ENCODE data around the gene SGIP1. TPM values are rescaled to one million over a fixed set of nuclear protein-coding genes. Genes with fewer than 3 reads are reported as not detected.
A peak's percentile ranks its signal among the peaks of the same experiment; 100 is the strongest.

SGIP1 gene
- total and polyA plus RNA-seq, 7 experiments from 2014 or later, result not detected

DNA sequence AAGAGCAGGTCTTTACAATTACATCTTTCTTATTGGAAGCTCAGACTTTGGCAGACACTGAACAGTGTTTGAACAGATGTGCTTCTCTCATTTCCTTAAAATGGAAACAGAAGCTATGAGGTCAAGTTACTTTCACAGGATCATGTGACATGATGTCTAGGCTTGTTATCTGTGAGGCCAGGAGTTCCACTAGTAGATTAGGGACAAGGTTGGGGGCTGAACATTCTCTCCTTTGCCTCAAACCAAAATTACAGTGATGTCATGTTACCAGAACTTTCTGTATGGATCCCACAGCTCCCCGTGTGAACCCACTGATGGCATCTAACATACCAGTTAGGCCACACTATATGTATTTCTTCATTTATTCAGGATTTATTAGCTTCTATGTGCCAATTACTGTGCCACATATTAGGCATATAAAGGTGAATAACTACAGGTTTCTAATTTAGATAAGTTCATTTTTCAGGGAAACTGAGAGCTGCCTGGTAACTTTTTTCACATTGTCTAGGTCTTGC is 224.3 kb downstream of the SGIP1 start:
- Histone ChIP-seq H3K27ac (ENCODE audit: low read depth, low read length) (no peak overlapping the region), H3K27me3 (ENCODE audit: control insufficient read depth in 2 of 2, insufficient read depth in 2 of 2, low read length in 2 of 2) (peaks cover 0 to 3% of the 10 kb centered on the region in 2 donors), H3K36me3 (ENCODE audit: control insufficient read depth in 2 of 3, insufficient read depth in 3 of 3, low read length in 3 of 3) (no peaks in the 10 kb centered on the region), H3K9me3 (ENCODE audit: control insufficient read depth in 2 of 3, low read length in 3 of 3) (no peaks in the 10 kb centered on the region), H3K4me1 (ENCODE audit: control insufficient read depth in 2 of 2, insufficient read depth in 2 of 2, low read length in 2 of 2) (no peaks in the 10 kb centered on the region), H3K4me3 (ENCODE audit: low read length) (no peak overlapping the region)
- H3K9me3 Mint-ChIP-seq, result peaks cover 0 to 3% (median 0%) of the 10 kb centered on the region in 11 donors
- H3K36me3 Mint-ChIP-seq, result no peaks in the 10 kb centered on the region
- H3K4me1 Mint-ChIP-seq, result no peaks in the 10 kb centered on the region
- no peak for DNase-seq
- POLR2A ChIA-PET, result interaction anchor here (0.6 kb wide), 1 partner anchor 9 kb away, joined by 7 read pairs; no protein-coding TSS in a partner anchor
- H3K4me3 Mint-ChIP-seq, result no peak overlapping the region
- CTCF ChIA-PET, result interaction anchor here (1.1 kb wide), 1 partner anchor 391 kb away, joined by 4 read pairs; no protein-coding TSS in a partner anchor
- H3K27me3 Mint-ChIP-seq, result peaks cover 14 to 34% (median 23%) of the 10 kb centered on the region in 5 donors
- ATAC-seq, result peak; percentile 27
- intact Hi-C loops (cut with micrococcal nuclease), result no loop called here
- no peak overlapping the region for H3K27ac Mint-ChIP-seq

DNA sequence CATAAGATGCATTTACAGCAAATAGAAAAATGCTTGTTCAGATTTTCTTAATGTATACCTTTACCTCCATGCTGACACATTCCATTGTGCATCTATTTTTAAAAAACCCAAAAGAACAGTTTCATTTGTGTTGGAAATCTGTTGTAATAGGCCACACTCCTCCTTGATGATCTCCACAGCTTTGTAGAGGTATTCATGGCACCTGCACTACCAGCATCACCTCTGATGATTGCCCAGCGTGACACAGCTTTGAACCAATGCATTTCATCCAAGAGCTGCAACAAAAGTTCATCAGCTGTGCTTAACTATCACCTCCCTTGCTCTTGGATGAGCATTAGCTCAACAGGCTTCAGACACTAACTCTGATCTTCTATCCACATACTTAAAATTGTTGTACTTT is 226.6 kb downstream of the SGIP1 start:
- intact Hi-C loops (cut with micrococcal nuclease), result no loop called here
- CTCF ChIA-PET, result interaction anchor here (0.8 to 7.3 kb wide), 4 partner anchors 388 to 719 kb away, joined by 3 to 83 read pairs (median 28); no protein-coding TSS in a partner anchor
- Histone ChIP-seq H3K9me3 (ENCODE audit: control insufficient read depth in 2 of 3, low read length in 3 of 3) (no peaks in the 10 kb centered on the region), H3K4me1 (ENCODE audit: control insufficient read depth in 2 of 2, insufficient read depth in 2 of 2, low read length in 2 of 2) (no peaks in the 10 kb centered on the region), H3K4me3 (ENCODE audit: low read length) (no peak overlapping the region), H3K27me3 (ENCODE audit: control insufficient read depth in 2 of 2, insufficient read depth in 2 of 2, low read length in 2 of 2) (no peaks in the 10 kb centered on the region), H3K27ac (ENCODE audit: low read depth, low read length) (no peak overlapping the region), H3K36me3 (ENCODE audit: control insufficient read depth in 2 of 3, insufficient read depth in 3 of 3, low read length in 3 of 3) (no peaks in the 10 kb centered on the region)
- Mint-ChIP-seq H3K4me1 (peaks cover 0 to 5% (median 0%) of the 10 kb centered on the region in 7 donors), H3K36me3 (no peaks in the 10 kb centered on the region), H3K27ac (no peak overlapping the region), H3K4me3 (no peak overlapping the region), H3K27me3 (peaks cover under 1 to 16% (median 6%) of the 10 kb centered on the region in 5 donors), H3K9me3 (peaks cover 0 to 3% (median 0%) of the 10 kb centered on the region in 11 donors)
- POLR2A ChIA-PET, result no interaction called here
- ATAC-seq (no peak), DNase-seq (no peak)

DNA sequence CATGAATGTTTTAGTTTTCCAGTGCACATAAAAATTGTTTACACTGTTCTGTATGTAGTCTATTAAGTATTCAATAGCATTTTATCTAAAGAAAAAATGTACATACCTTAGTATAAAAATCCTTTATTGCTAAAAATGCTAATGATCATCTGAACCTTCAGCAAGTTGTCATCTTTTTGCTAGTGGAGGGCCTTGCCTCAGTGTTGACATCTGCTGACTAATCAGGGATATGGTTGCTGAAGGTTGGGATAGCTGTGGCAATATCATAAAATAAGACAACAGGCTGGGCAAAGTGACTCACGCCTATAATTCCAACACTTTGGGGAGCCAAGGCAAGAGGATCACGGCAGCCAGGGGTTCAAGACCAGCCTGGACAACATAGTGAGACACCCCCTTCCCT is 227.3 kb downstream of the SGIP1 start:
- intact Hi-C loops (cut with micrococcal nuclease), result no loop called here
- no peaks in the 10 kb centered on the region for H3K27me3 ChIP-seq (ENCODE audit: control insufficient read depth in 2 of 2, insufficient read depth in 2 of 2, low read length in 2 of 2)
- DNase-seq (no peak), ATAC-seq (peak; percentile 47)
- no peak overlapping the region for H3K27ac ChIP-seq (ENCODE audit: low read depth, low read length)
- no peaks in the 10 kb centered on the region for H3K4me1 ChIP-seq (ENCODE audit: control insufficient read depth in 2 of 2, insufficient read depth in 2 of 2, low read length in 2 of 2)
- Mint-ChIP-seq H3K4me3 (no peak overlapping the region), H3K4me1 (peaks cover 0 to 5% (median 0%) of the 10 kb centered on the region in 7 donors), H3K27me3 (peaks cover 0 to 14% (median 6%) of the 10 kb centered on the region in 5 donors), H3K36me3 (no peaks in the 10 kb centered on the region), H3K9me3 (peaks cover 0 to 3% (median 0%) of the 10 kb centered on the region in 11 donors), H3K27ac (no peak overlapping the region)
- no peak overlapping the region for H3K4me3 ChIP-seq (ENCODE audit: low read length)
- H3K9me3 ChIP-seq (ENCODE audit: control insufficient read depth in 2 of 3, low read length in 3 of 3), result no peaks in the 10 kb centered on the region
- H3K36me3 ChIP-seq (ENCODE audit: control insufficient read depth in 2 of 3, insufficient read depth in 3 of 3, low read length in 3 of 3), result no peaks in the 10 kb centered on the region
- ChIA-PET POLR2A (no interaction called here), CTCF (interaction anchor here (6.6 to 7.3 kb wide), 2 partner anchors 388 to 451 kb away, joined by 52 to 83 read pairs; no protein-coding TSS in a partner anchor)

DNA sequence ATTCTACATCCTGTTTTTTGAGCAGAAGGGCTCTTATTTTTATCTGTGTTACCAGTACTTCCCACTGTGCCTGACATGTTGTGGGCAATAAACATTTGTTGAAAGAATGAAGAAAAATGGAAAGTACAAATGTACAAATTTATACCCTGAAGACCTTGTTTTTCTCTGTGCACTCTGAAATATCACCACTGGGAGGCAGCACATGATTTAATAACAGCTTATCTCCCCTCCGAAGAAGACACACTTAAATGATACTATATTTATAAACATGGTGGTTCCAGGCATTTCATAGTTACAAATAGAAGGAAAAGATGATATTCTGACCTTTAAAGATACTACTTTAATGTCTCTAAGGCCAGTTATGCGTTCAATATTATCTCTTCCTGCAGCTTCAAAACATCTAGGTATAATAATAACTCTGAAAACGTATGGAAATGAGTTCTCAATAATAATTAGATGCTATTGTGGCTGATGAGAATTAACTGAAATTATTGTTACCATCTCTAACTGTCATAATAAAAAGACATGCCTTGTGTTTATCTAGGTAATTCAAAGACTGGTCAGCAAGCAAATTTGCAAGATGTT is 231.1 kb downstream of the SGIP1 start:
- Histone ChIP-seq H3K4me3 (ENCODE audit: low read length) (no peak overlapping the region), H3K9me3 (ENCODE audit: control insufficient read depth in 2 of 3, low read length in 3 of 3) (no peaks in the 10 kb centered on the region), H3K27me3 (ENCODE audit: control insufficient read depth in 2 of 2, insufficient read depth in 2 of 2, low read length in 2 of 2) (no peaks in the 10 kb centered on the region), H3K4me1 (ENCODE audit: control insufficient read depth in 2 of 2, insufficient read depth in 2 of 2, low read length in 2 of 2) (no peaks in the 10 kb centered on the region), H3K36me3 (ENCODE audit: control insufficient read depth in 2 of 3, insufficient read depth in 3 of 3, low read length in 3 of 3) (no peaks in the 10 kb centered on the region), H3K27ac (ENCODE audit: low read depth, low read length) (no peak overlapping the region)
- Mint-ChIP-seq H3K27ac (no peak overlapping the region), H3K4me1 (peaks cover 7 to 21% (median 15%) of the 10 kb centered on the region in 7 donors), H3K27me3 (peaks cover 0 to 3% (median 0%) of the 10 kb centered on the region in 5 donors), H3K4me3 (no peak overlapping the region), H3K9me3 (no peaks in the 10 kb centered on the region), H3K36me3 (no peaks in the 10 kb centered on the region)
- ChIA-PET POLR2A (interaction anchor here (0.7 to 1.0 kb wide), 2 partner anchors 289 to 735 kb away, joined by 3 read pairs; partner anchors contain the start of gene SLC35D1), CTCF (interaction anchor here (0.7 to 7.3 kb wide), 13 partner anchors 14 to 735 kb away, joined by 3 to 83 read pairs (median 5); no protein-coding TSS in a partner anchor)
- intact Hi-C loops (cut with micrococcal nuclease), result loop anchor here (1.0 to 5.0 kb wide), 16 partner anchors 159 to 808 kb away; partner anchors contain the start of genes DNAI4 (in 2 of the 2), MIER1 (in 2 of the 2) and SLC35D1 (in 1 of the 2)
- DNase-seq, result peak in 7 of 9 donors; percentile 48 to 68 (median 62)
- peak; percentile 81 for ATAC-seq

DNA sequence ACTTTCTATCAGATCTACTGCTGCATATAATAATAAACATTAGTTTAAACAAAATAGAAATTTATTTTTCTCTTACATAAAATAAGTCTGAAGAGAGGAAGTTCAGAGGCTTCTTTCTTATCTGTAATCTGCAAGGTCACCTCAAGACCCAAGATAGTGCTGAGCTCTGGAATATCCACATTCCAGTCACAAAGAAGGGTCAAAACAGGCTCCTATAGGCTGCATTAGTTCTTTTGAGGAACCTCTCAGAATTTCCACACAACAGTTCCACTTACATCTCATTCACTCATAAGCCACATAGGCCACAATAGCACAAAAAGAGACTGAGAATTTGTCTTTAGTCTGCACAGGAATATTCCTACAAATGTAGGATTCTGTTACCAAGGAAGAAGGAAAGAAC is 233.7 kb downstream of the SGIP1 start:
- no peaks in the 10 kb centered on the region for H3K9me3 Mint-ChIP-seq
- ATAC-seq, result no peak
- H3K36me3 Mint-ChIP-seq, result no peaks in the 10 kb centered on the region
- Histone ChIP-seq H3K27me3 (ENCODE audit: control insufficient read depth in 2 of 2, insufficient read depth in 2 of 2, low read length in 2 of 2) (no peaks in the 10 kb centered on the region), H3K36me3 (ENCODE audit: control insufficient read depth in 2 of 3, insufficient read depth in 3 of 3, low read length in 3 of 3) (no peaks in the 10 kb centered on the region), H3K27ac (ENCODE audit: low read depth, low read length) (no peak overlapping the region), H3K9me3 (ENCODE audit: control insufficient read depth in 2 of 3, low read length in 3 of 3) (no peaks in the 10 kb centered on the region), H3K4me3 (ENCODE audit: low read length) (no peak overlapping the region), H3K4me1 (ENCODE audit: control insufficient read depth in 2 of 2, insufficient read depth in 2 of 2, low read length in 2 of 2) (no peaks in the 10 kb centered on the region)
- H3K4me1 Mint-ChIP-seq, result peaks cover 11 to 34% (median 26%) of the 10 kb centered on the region in 7 donors
- no peak overlapping the region for H3K27ac Mint-ChIP-seq
- POLR2A ChIA-PET, result interaction anchor here (0.6 kb wide), 1 partner anchor 9 kb away, joined by 7 read pairs; no protein-coding TSS in a partner anchor
- H3K27me3 Mint-ChIP-seq, result no peaks in the 10 kb centered on the region
- intact Hi-C loops (cut with micrococcal nuclease), result loop anchor here (5.0 kb wide), 4 partner anchors 185 to 810 kb away; partner anchors contain the start of gene SLC35D1 (in 1 of the 2)
- H3K4me3 Mint-ChIP-seq, result no peak overlapping the region
- DNase-seq, result no peak
- CTCF ChIA-PET, result interaction anchor here (1.4 to 2.0 kb wide), 2 partner anchors 14 to 378 kb away, joined by 4 to 5 read pairs; no protein-coding TSS in a partner anchor

DNA sequence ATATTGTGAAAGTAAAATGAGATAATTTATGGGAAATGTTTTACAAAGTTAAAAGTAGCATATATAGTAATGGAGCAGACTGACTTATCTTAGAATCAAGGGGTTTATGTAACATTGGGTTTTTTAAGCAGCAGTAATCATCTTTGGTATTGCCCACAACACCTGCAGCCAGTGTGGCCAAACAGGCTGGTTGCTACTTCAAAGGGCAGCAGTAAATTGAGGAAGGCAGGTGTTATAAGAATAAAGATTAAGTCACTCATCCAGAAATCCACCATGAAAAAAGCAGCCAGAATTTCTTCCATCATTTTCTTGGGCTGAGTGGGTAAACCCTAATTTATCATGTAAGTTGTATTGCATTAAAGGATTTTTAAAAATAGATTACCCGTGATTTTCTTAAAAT is 235.0 kb downstream of the SGIP1 start:
- Histone ChIP-seq H3K9me3 (ENCODE audit: control insufficient read depth in 2 of 3, low read length in 3 of 3) (no peaks in the 10 kb centered on the region), H3K36me3 (ENCODE audit: control insufficient read depth in 2 of 3, insufficient read depth in 3 of 3, low read length in 3 of 3) (no peaks in the 10 kb centered on the region), H3K4me1 (ENCODE audit: control insufficient read depth in 2 of 2, insufficient read depth in 2 of 2, low read length in 2 of 2) (no peaks in the 10 kb centered on the region), H3K27me3 (ENCODE audit: control insufficient read depth in 2 of 2, insufficient read depth in 2 of 2, low read length in 2 of 2) (no peaks in the 10 kb centered on the region), H3K27ac (ENCODE audit: low read depth, low read length) (no peak overlapping the region), H3K4me3 (ENCODE audit: low read length) (no peak overlapping the region)
- intact Hi-C loops (cut with micrococcal nuclease), result loop anchor here (1.0 to 5.0 kb wide), 5 partner anchors 183 to 812 kb away; partner anchors contain the start of gene SLC35D1 (in 1 of the 2)
- Mint-ChIP-seq H3K27ac (peak overlapping the region in 7 of 9 donors; percentile 62 to 81 (median 67)), H3K4me1 (peaks cover 11 to 34% (median 26%) of the 10 kb centered on the region in 7 donors), H3K9me3 (no peaks in the 10 kb centered on the region), H3K36me3 (no peaks in the 10 kb centered on the region), H3K27me3 (no peaks in the 10 kb centered on the region), H3K4me3 (peak overlapping the region in 9 of 10 donors; percentile 24 to 81 (median 72))
- POLR2A ChIA-PET, result interaction anchor here (1.4 kb wide), 1 partner anchor 157 kb away, joined by 3 read pairs; no protein-coding TSS in a partner anchor
- CTCF ChIA-PET, result interaction anchor here (0.7 to 1.7 kb wide), 4 partner anchors 44 to 381 kb away, joined by 3 to 9 read pairs (median 3); no protein-coding TSS in a partner anchor
- DNase-seq, result no peak
- no peak for ATAC-seq
